OCI-LY3 (cell line): ENCODE results near the gene CNTFR.

Experiments
- EZH2phosphoT487 ChIP-seq: fragments of 200-600 bp; shearing (Covaris generic); IDR thresholded peaks from 2 replicates; pipeline ENCODE4 v1.6.1; 2018; ENCODE audit warnings: antibody characterized with exemption, mixed run types, low read depth
- TF ChIP-seq, protein P1 (sequence below): fragments of 200-600, 300-600 bp; sonication (generic); IDR thresholded peaks from 2 replicates; pipeline ENCODE4 v1.5.1; 2014; ENCODE audit warnings: antibody characterized with exemption, low read length, low read depth

DNA sequence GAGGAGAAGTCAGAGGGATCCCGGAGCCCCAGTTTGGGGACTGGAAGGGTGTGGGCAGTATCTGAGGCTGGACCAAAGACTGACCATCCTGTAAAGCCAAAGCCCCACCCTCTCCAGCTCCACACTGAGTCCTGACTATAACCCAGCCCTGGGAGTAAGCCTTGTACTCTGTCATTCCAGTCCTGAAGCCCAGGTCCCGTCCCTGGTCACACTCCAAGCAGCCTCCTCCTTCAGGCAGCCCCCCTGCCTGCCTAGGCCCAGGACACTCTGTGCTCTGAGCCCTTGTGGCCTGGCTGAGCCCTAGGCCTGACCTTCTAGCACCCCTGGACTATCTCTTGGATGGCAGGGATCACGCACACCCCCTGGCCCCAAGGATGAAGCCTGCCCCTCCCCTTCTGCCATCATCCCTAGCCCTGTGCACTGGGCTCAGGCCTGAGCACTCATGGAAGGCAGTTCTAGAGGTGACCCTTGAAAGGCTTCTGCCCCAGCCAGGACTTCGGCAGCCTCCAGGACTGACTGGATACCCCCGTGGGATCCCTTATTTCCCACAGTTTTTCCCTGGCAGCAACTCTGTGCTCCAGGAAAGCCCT, 38.7 kb downstream of the CNTFR start:
- TF ChIP-seq, protein P1, sequence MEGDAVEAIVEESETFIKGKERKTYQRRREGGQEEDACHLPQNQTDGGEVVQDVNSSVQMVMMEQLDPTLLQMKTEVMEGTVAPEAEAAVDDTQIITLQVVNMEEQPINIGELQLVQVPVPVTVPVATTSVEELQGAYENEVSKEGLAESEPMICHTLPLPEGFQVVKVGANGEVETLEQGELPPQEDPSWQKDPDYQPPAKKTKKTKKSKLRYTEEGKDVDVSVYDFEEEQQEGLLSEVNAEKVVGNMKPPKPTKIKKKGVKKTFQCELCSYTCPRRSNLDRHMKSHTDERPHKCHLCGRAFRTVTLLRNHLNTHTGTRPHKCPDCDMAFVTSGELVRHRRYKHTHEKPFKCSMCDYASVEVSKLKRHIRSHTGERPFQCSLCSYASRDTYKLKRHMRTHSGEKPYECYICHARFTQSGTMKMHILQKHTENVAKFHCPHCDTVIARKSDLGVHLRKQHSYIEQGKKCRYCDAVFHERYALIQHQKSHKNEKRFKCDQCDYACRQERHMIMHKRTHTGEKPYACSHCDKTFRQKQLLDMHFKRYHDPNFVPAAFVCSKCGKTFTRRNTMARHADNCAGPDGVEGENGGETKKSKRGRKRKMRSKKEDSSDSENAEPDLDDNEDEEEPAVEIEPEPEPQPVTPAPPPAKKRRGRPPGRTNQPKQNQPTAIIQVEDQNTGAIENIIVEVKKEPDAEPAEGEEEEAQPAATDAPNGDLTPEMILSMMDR = no peak
- TF ChIP-seq EZH2phosphoT487 = no peak
